ENCODE data around the gene SLC5A12.
A peak's percentile ranks its signal among the peaks of the same experiment; 100 is the strongest.

Gene SLC5A12

GRCh38 chr11:26753723-26754504 is 32.1 kb upstream of the SLC5A12 start:
- H3K4me1 ChIP-seq (ENCODE audit: control insufficient read depth, insufficient read depth, low read length, unreplicated experiment), result peaks cover 3% of the 10 kb centered on the region
- peak overlapping the region; percentile 29 for H2AFZ ChIP-seq (ENCODE audit: low read length, unreplicated experiment)
- no peaks in the 10 kb centered on the region for H3K27me3 ChIP-seq (ENCODE audit: insufficient read depth, low read length)
- H3K36me3 ChIP-seq (ENCODE audit: insufficient read depth, low read length), result no peaks in the 10 kb centered on the region
- no peak overlapping the region for H3K4me3 ChIP-seq (ENCODE audit: low read depth, low read length)
- no peaks in the 10 kb centered on the region for H3K79me2 ChIP-seq (ENCODE audit: control insufficient read depth, insufficient read depth, low read length, unreplicated experiment)
- H3K27ac ChIP-seq (ENCODE audit: low read depth, low read length), result no peak overlapping the region

GRCh38 chr11:26749927-26750326 is 28.1 kb upstream of the SLC5A12 start:
- H3K27ac ChIP-seq (ENCODE audit: low read depth, low read length), result no peak overlapping the region
- no peak overlapping the region for H3K4me3 ChIP-seq (ENCODE audit: low read depth, low read length)
- H2AFZ ChIP-seq (ENCODE audit: low read length, unreplicated experiment), result no peak overlapping the region
- no peaks in the 10 kb centered on the region for H3K79me2 ChIP-seq (ENCODE audit: control insufficient read depth, insufficient read depth, low read length, unreplicated experiment)
- no peaks in the 10 kb centered on the region for H3K27me3 ChIP-seq (ENCODE audit: insufficient read depth, low read length)
- peaks cover 3% of the 10 kb centered on the region for H3K4me1 ChIP-seq (ENCODE audit: control insufficient read depth, insufficient read depth, low read length, unreplicated experiment)
- H3K36me3 ChIP-seq (ENCODE audit: insufficient read depth, low read length), result no peaks in the 10 kb centered on the region

GRCh38 chr11:26743622-26744021 is 21.8 kb upstream of the SLC5A12 start:
- no peak overlapping the region for H3K27ac ChIP-seq (ENCODE audit: low read depth, low read length)
- no peaks in the 10 kb centered on the region for H3K79me2 ChIP-seq (ENCODE audit: control insufficient read depth, insufficient read depth, low read length, unreplicated experiment)
- peaks cover 9% of the 10 kb centered on the region for H3K4me1 ChIP-seq (ENCODE audit: control insufficient read depth, insufficient read depth, low read length, unreplicated experiment)
- H3K36me3 ChIP-seq (ENCODE audit: insufficient read depth, low read length), result no peaks in the 10 kb centered on the region
- no peak overlapping the region for H3K4me3 ChIP-seq (ENCODE audit: low read depth, low read length)
- H2AFZ ChIP-seq (ENCODE audit: low read length, unreplicated experiment), result no peak overlapping the region
- H3K27me3 ChIP-seq (ENCODE audit: insufficient read depth, low read length), result no peaks in the 10 kb centered on the region

- no peaks in the 10 kb centered on the region for H3K79me2 ChIP-seq (ENCODE audit: control insufficient read depth, insufficient read depth, low read length, unreplicated experiment)
- H3K36me3 ChIP-seq (ENCODE audit: insufficient read depth, low read length), result no peaks in the 10 kb centered on the region
- no peak overlapping the region for H3K27ac ChIP-seq (ENCODE audit: low read depth, low read length)
- H3K4me1 ChIP-seq (ENCODE audit: control insufficient read depth, insufficient read depth, low read length, unreplicated experiment), result peaks cover 9% of the 10 kb centered on the region
- no peaks in the 10 kb centered on the region for H3K27me3 ChIP-seq (ENCODE audit: insufficient read depth, low read length)
- no peak overlapping the region for H3K4me3 ChIP-seq (ENCODE audit: low read depth, low read length)
- H2AFZ ChIP-seq (ENCODE audit: low read length, unreplicated experiment), result no peak overlapping the region
These were observed 21.1 kb upstream of the SLC5A12 start for GRCh38 chr11:26742966-26743365.

GRCh38 chr11:26741036-26741435 is 19.2 kb upstream of the SLC5A12 start:
- Histone ChIP-seq H3K4me1 (ENCODE audit: control insufficient read depth, insufficient read depth, low read length, unreplicated experiment) (peaks cover 9% of the 10 kb centered on the region), H2AFZ (ENCODE audit: low read length, unreplicated experiment) (no peak overlapping the region), H3K27ac (ENCODE audit: low read depth, low read length) (no peak overlapping the region), H3K79me2 (ENCODE audit: control insufficient read depth, insufficient read depth, low read length, unreplicated experiment) (no peaks in the 10 kb centered on the region), H3K36me3 (ENCODE audit: insufficient read depth, low read length) (no peaks in the 10 kb centered on the region), H3K4me3 (ENCODE audit: low read depth, low read length) (no peak overlapping the region), H3K27me3 (ENCODE audit: insufficient read depth, low read length) (no peaks in the 10 kb centered on the region)

GRCh38 chr11:26739366-26740073 is 17.7 kb upstream of the SLC5A12 start:
- no peaks in the 10 kb centered on the region for H3K36me3 ChIP-seq (ENCODE audit: insufficient read depth, low read length)
- H3K79me2 ChIP-seq (ENCODE audit: control insufficient read depth, insufficient read depth, low read length, unreplicated experiment), result no peaks in the 10 kb centered on the region
- H3K27me3 ChIP-seq (ENCODE audit: insufficient read depth, low read length), result no peaks in the 10 kb centered on the region
- H3K27ac ChIP-seq (ENCODE audit: low read depth, low read length), result no peak overlapping the region
- peaks cover 9% of the 10 kb centered on the region for H3K4me1 ChIP-seq (ENCODE audit: control insufficient read depth, insufficient read depth, low read length, unreplicated experiment)
- H3K4me3 ChIP-seq (ENCODE audit: low read depth, low read length), result no peak overlapping the region
- no peak overlapping the region for H2AFZ ChIP-seq (ENCODE audit: low read length, unreplicated experiment)

- H3K27me3 ChIP-seq (ENCODE audit: insufficient read depth, low read length), result no peaks in the 10 kb centered on the region
- no peak overlapping the region for H3K4me3 ChIP-seq (ENCODE audit: low read depth, low read length)
- H2AFZ ChIP-seq (ENCODE audit: low read length, unreplicated experiment), result no peak overlapping the region
- H3K27ac ChIP-seq (ENCODE audit: low read depth, low read length), result no peak overlapping the region
- no peaks in the 10 kb centered on the region for H3K79me2 ChIP-seq (ENCODE audit: control insufficient read depth, insufficient read depth, low read length, unreplicated experiment)
- H3K4me1 ChIP-seq (ENCODE audit: control insufficient read depth, insufficient read depth, low read length, unreplicated experiment), result peaks cover 5% of the 10 kb centered on the region
- H3K36me3 ChIP-seq (ENCODE audit: insufficient read depth, low read length), result no peaks in the 10 kb centered on the region
These were observed 12.8 kb upstream of the SLC5A12 start for GRCh38 chr11:26734691-26735090.

GRCh38 chr11:26731084-26731456 is 9.2 kb upstream of the SLC5A12 start:
- no peaks in the 10 kb centered on the region for H3K79me2 ChIP-seq (ENCODE audit: control insufficient read depth, insufficient read depth, low read length, unreplicated experiment)

GRCh38 chr11:26730414-26731083 is 8.7 kb upstream of the SLC5A12 start:
- H3K4me1 ChIP-seq (ENCODE audit: control insufficient read depth, insufficient read depth, low read length, unreplicated experiment), result peaks cover 5% of the 10 kb centered on the region
- H3K27ac ChIP-seq (ENCODE audit: low read depth, low read length), result no peak overlapping the region
- H3K79me2 ChIP-seq (ENCODE audit: control insufficient read depth, insufficient read depth, low read length, unreplicated experiment), result no peaks in the 10 kb centered on the region
- H3K4me3 ChIP-seq (ENCODE audit: low read depth, low read length), result no peak overlapping the region
- H3K27me3 ChIP-seq (ENCODE audit: insufficient read depth, low read length), result no peaks in the 10 kb centered on the region
- no peak overlapping the region for H2AFZ ChIP-seq (ENCODE audit: low read length, unreplicated experiment)
- H3K36me3 ChIP-seq (ENCODE audit: insufficient read depth, low read length), result no peaks in the 10 kb centered on the region

More at GRCh38 chr11:26731084-26731456, 9.2 kb upstream of the SLC5A12 start:
- no peak overlapping the region for H2AFZ ChIP-seq (ENCODE audit: low read length, unreplicated experiment)
- no peak overlapping the region for H3K27ac ChIP-seq (ENCODE audit: low read depth, low read length)
- no peaks in the 10 kb centered on the region for H3K27me3 ChIP-seq (ENCODE audit: insufficient read depth, low read length)
- no peak overlapping the region for H3K4me3 ChIP-seq (ENCODE audit: low read depth, low read length)
- peaks cover 5% of the 10 kb centered on the region for H3K4me1 ChIP-seq (ENCODE audit: control insufficient read depth, insufficient read depth, low read length, unreplicated experiment)
- H3K36me3 ChIP-seq (ENCODE audit: insufficient read depth, low read length), result no peaks in the 10 kb centered on the region

- no peaks in the 10 kb centered on the region for H3K27me3 ChIP-seq (ENCODE audit: insufficient read depth, low read length)
- peaks cover 5% of the 10 kb centered on the region for H3K4me1 ChIP-seq (ENCODE audit: control insufficient read depth, insufficient read depth, low read length, unreplicated experiment)
- no peak overlapping the region for H2AFZ ChIP-seq (ENCODE audit: low read length, unreplicated experiment)
- no peak overlapping the region for H3K4me3 ChIP-seq (ENCODE audit: low read depth, low read length)
- no peaks in the 10 kb centered on the region for H3K36me3 ChIP-seq (ENCODE audit: insufficient read depth, low read length)
- no peak overlapping the region for H3K27ac ChIP-seq (ENCODE audit: low read depth, low read length)
- no peaks in the 10 kb centered on the region for H3K79me2 ChIP-seq (ENCODE audit: control insufficient read depth, insufficient read depth, low read length, unreplicated experiment)
These were observed 7.4 kb upstream of the SLC5A12 start for GRCh38 chr11:26729284-26729683.
